Rectal smooth muscle tissue (tissue), 1 donor: Measurements from ENCODE around the gene LINGO4.

ENCODE experiments used
- H3K27ac ChIP-seq: one replicate; pipeline ENCODE4 v1.7.0; 2013; ENCODE audit warnings: low read depth, low read length, inconsistent platforms
- H3K27me3 ChIP-seq: one replicate; pipeline ENCODE4 v1.7.0; 2013; ENCODE audit warnings: low read length; ENCODE audit not compliant: control insufficient read depth, insufficient read depth
- H3K36me3 ChIP-seq: one replicate; pipeline ENCODE4 v1.7.0; 2013; ENCODE audit warnings: low read length; ENCODE audit not compliant: control insufficient read depth, insufficient read depth
- H3K4me1 ChIP-seq: one replicate; pipeline ENCODE4 v1.7.0; 2013; ENCODE audit warnings: low read length; ENCODE audit not compliant: control insufficient read depth, insufficient read depth
- H3K4me3 ChIP-seq: one replicate; pipeline ENCODE4 v1.7.0; 2013; ENCODE audit warnings: low read length
- H3K9ac ChIP-seq: one replicate; pipeline ENCODE4 v1.7.0; 2013; ENCODE audit warnings: low read length

LINGO4 gene

GRCh38 chr1:151841141-151841540 is 35.9 kb upstream of the LINGO4 start:
- H3K27ac ChIP-seq: no peak overlapping the region
- H3K9ac ChIP-seq: no peak overlapping the region
- no peak overlapping the region for H3K4me3 ChIP-seq
- H3K27me3 ChIP-seq: peaks cover 10% of the 10 kb centered on the region
- no peaks in the 10 kb centered on the region for H3K36me3 ChIP-seq
- no peaks in the 10 kb centered on the region for H3K4me1 ChIP-seq

GRCh38 chr1:151840421-151840820 is 35.2 kb upstream of the LINGO4 start:
- Histone ChIP-seq H3K27me3 (peaks cover 10% of the 10 kb centered on the region), H3K9ac (no peak overlapping the region), H3K4me1 (no peaks in the 10 kb centered on the region), H3K36me3 (no peaks in the 10 kb centered on the region), H3K27ac (no peak overlapping the region), H3K4me3 (peak overlapping the region; percentile 65)

GRCh38 chr1:151839457-151840403 is 34.5 kb upstream of the LINGO4 start, which contains the start of gene C2CD4D:
TSS of gene C2CD4D (minus strand) at chr1:151839820. CDS start at chr1:151838989, 831 bp downstream.
- no peak within 1 kb of the TSS for H3K27ac ChIP-seq
- H3K9ac ChIP-seq: peak within 1 kb of the TSS; percentile 56
- H3K27me3 ChIP-seq: peaks cover 10% of the 10 kb centered on the region
- H3K4me1 ChIP-seq: no peaks in the 10 kb centered on the region
- H3K36me3 ChIP-seq: no peaks in the 10 kb centered on the region
- H3K4me3 ChIP-seq: peak within 1 kb of the TSS; percentile 65

GRCh38 chr1:151839082-151839412 is 33.8 kb upstream of the LINGO4 start:
- Histone ChIP-seq H3K9ac (no peak overlapping the region), H3K27ac (no peak overlapping the region), H3K4me3 (peak overlapping the region; percentile 65), H3K36me3 (no peaks in the 10 kb centered on the region), H3K27me3 (peaks cover 10% of the 10 kb centered on the region), H3K4me1 (no peaks in the 10 kb centered on the region)

- peak overlapping the region; percentile 65 for H3K4me3 ChIP-seq
- H3K36me3 ChIP-seq: no peaks in the 10 kb centered on the region
- H3K27me3 ChIP-seq: peaks cover 10% of the 10 kb centered on the region
- H3K9ac ChIP-seq: no peak overlapping the region
- H3K27ac ChIP-seq: no peak overlapping the region
- no peaks in the 10 kb centered on the region for H3K4me1 ChIP-seq
Observed at GRCh38 chr1:151838222-151839081, 33.2 kb upstream of the LINGO4 start.

GRCh38 chr1:151837884-151838221 is 32.6 kb upstream of the LINGO4 start:
- Histone ChIP-seq H3K9ac (no peak overlapping the region), H3K4me1 (no peaks in the 10 kb centered on the region), H3K27me3 (peaks cover 10% of the 10 kb centered on the region), H3K36me3 (no peaks in the 10 kb centered on the region), H3K27ac (no peak overlapping the region), H3K4me3 (peak overlapping the region; percentile 65)

GRCh38 chr1:151837197-151837596 is 32.0 kb upstream of the LINGO4 start:
- no peaks in the 10 kb centered on the region for H3K4me1 ChIP-seq
- H3K9ac ChIP-seq: no peak overlapping the region
- peaks cover 10% of the 10 kb centered on the region for H3K27me3 ChIP-seq
- H3K27ac ChIP-seq: no peak overlapping the region
- no peaks in the 10 kb centered on the region for H3K36me3 ChIP-seq
- no peak overlapping the region for H3K4me3 ChIP-seq

- no peak overlapping the region for H3K4me3 ChIP-seq
- no peak overlapping the region for H3K27ac ChIP-seq
- H3K9ac ChIP-seq: no peak overlapping the region
- H3K36me3 ChIP-seq: no peaks in the 10 kb centered on the region
- peaks cover 12% of the 10 kb centered on the region for H3K27me3 ChIP-seq
- H3K4me1 ChIP-seq: no peaks in the 10 kb centered on the region
Observed at GRCh38 chr1:151835596-151835995, 30.4 kb upstream of the LINGO4 start.

- no peak overlapping the region for H3K9ac ChIP-seq
- no peaks in the 10 kb centered on the region for H3K4me1 ChIP-seq
- H3K36me3 ChIP-seq: no peaks in the 10 kb centered on the region
- H3K27ac ChIP-seq: no peak overlapping the region
- peaks cover 7% of the 10 kb centered on the region for H3K27me3 ChIP-seq
- no peak overlapping the region for H3K4me3 ChIP-seq
Observed at GRCh38 chr1:151834239-151834638, 29.0 kb upstream of the LINGO4 start.

GRCh38 chr1:151833172-151833900 is 28.1 kb upstream of the LINGO4 start:
- Histone ChIP-seq H3K36me3 (no peaks in the 10 kb centered on the region), H3K27me3 (peaks cover 3% of the 10 kb centered on the region), H3K9ac (no peak overlapping the region), H3K27ac (no peak overlapping the region), H3K4me1 (no peaks in the 10 kb centered on the region), H3K4me3 (no peak overlapping the region)

- H3K4me3 ChIP-seq: no peak overlapping the region
- no peak overlapping the region for H3K9ac ChIP-seq
- no peaks in the 10 kb centered on the region for H3K4me1 ChIP-seq
- no peak overlapping the region for H3K27ac ChIP-seq
- H3K36me3 ChIP-seq: no peaks in the 10 kb centered on the region
- peaks cover 3% of the 10 kb centered on the region for H3K27me3 ChIP-seq
Observed at GRCh38 chr1:151832318-151832980, 27.2 kb upstream of the LINGO4 start.
